Kidney epithelial cell (primary cell): ENCODE measurements around the gene RBBP5. TPM values are rescaled to one million over a fixed set of nuclear protein-coding genes. Genes with fewer than 3 reads are reported as not detected.

Source experiments
- DNase-seq: peaks from one replicate; pipeline ENCODE4 v3.0.0-alpha.2; 2010; ENCODE audit warnings: low read depth
- H3K27me3 ChIP-seq: 2 replicates; pipeline ENCODE4 v1.6.0; 2011; ENCODE audit warnings: low read length; ENCODE audit not compliant: control insufficient read depth, insufficient read depth
- H3K36me3 ChIP-seq: 2 replicates; pipeline ENCODE4 v1.5.1; 2011; ENCODE audit warnings: low read length; ENCODE audit not compliant: control insufficient read depth, insufficient read depth
- H3K4me3 ChIP-seq: 2 replicates; pipeline ENCODE4 v1.5.1; 2011; ENCODE audit warnings: low read depth, mild to moderate bottlenecking, control low read depth, low read length
- total RNA-seq: library from RNA; depleted of rRNA; stranded (reverse); fragments of >200 nt; gene quantifications from 2 replicates; pipeline ENCODE4 v1.2.3, GENCODE V29; 2015
- TF ChIP-seq, protein P1 (sequence below): IDR thresholded peaks from 2 replicates; pipeline ENCODE4 v1.5.1; 2011; ENCODE audit warnings: mild to moderate bottlenecking, moderate library complexity, low read length, control low read depth, inconsistent platforms; ENCODE audit not compliant: insufficient read depth, poor library complexity, severe bottlenecking

The RBBP5 gene
- total RNA-seq, 1 donor from 2014 or later, result 15.4 TPM

DNA sequence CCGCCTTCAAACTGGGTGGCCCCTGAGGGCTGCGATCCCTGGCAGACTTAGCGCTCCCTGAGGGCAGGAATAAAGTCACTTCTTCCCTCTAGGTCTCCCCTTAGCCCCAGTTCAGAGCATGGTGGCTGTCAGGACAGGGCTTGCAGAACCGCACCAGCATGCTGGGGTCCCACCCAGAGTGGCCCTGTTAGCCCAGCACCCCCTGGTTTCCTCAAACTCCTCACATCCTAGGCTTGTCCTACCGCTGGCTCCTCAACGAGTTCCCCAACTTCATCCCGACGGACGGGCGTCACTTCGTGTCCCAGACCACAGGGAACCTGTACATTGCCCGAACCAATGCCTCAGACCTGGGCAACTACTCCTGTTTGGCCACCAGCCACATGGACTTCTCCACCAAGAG, 62.9 kb downstream of the RBBP5 start:
- Histone ChIP-seq H3K4me3 (no peak overlapping the region), H3K27me3 (peaks cover 20% of the 10 kb centered on the region), H3K36me3 (no peaks in the 10 kb centered on the region)
- TF ChIP-seq, protein P1, sequence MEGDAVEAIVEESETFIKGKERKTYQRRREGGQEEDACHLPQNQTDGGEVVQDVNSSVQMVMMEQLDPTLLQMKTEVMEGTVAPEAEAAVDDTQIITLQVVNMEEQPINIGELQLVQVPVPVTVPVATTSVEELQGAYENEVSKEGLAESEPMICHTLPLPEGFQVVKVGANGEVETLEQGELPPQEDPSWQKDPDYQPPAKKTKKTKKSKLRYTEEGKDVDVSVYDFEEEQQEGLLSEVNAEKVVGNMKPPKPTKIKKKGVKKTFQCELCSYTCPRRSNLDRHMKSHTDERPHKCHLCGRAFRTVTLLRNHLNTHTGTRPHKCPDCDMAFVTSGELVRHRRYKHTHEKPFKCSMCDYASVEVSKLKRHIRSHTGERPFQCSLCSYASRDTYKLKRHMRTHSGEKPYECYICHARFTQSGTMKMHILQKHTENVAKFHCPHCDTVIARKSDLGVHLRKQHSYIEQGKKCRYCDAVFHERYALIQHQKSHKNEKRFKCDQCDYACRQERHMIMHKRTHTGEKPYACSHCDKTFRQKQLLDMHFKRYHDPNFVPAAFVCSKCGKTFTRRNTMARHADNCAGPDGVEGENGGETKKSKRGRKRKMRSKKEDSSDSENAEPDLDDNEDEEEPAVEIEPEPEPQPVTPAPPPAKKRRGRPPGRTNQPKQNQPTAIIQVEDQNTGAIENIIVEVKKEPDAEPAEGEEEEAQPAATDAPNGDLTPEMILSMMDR, result no peak
- no peak for DNase-seq

DNA sequence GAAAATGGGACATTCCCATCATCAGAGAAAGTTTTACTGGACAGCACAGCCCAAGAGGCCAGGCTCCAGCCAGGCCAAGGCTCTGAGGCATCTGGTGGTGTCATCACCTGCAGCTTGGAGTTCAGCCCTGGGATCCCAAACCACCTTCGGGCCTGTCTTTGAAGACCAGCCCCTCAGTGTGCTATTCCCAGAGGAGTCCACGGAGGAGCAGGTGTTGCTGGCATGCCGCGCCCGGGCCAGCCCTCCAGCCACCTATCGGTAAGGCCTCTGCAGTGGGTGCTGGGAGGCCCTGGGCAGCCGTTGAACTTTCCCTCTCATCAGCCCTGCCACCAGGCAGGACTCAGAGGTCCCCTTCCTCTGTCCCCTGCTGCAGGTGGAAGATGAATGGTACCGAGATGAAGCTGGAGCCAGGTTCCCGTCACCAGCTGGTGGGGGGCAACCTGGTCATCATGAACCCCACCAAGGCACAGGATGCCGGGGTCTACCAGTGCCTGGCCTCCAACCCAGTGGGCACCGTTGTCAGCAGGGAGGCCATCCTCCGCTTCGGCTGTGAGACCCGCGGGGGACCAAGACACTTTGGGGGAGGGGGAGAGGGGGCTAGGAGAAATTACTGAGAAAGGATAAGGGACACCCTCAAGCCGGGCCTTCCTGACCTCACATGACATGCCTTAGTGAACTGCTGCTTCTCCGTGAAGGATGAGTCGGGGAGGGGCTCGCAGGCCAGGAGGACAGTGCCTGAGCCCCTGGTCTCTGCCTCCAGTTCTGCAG, 63.8 kb downstream of the RBBP5 start:
- Histone ChIP-seq H3K4me3 (no peak overlapping the region), H3K36me3 (no peaks in the 10 kb centered on the region), H3K27me3 (peaks cover 20% of the 10 kb centered on the region)
- TF ChIP-seq, protein P1, result no peak
- no peak for DNase-seq

DNA sequence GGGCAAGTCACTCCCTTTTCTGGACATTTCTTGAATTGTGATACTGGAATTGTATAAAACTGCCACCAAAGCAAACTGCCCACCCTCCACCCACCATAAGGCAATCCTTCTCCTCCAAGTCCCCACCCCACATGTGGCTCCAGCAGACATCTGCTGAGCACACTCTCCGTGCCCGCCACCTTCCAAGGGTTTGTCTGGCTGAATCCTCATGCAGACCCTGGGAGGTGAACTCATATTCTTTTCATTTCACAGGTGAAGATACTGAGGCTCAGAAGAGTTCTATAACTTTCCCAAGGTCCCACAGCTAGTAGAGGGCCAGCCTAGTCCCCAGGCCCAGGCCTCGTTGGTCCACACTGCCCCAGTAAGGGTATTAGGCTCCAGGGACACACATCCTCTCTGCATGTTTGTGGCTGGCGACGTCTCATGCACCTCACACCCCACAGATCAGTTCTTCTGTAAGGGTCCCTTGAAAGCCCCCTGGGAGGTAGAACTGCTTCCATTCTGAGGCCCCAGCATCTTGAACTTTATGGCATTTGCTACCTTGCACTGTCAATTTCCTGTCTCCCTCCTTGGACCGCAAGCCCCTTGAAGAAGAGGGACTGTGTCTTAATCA, 64.7 kb downstream of the RBBP5 start:
- H3K27me3 ChIP-seq, result peaks cover 22% of the 10 kb centered on the region
- H3K36me3 ChIP-seq, result no peaks in the 10 kb centered on the region
- DNase-seq, result no peak
- TF ChIP-seq, protein P1, result no peak
- no peak overlapping the region for H3K4me3 ChIP-seq

DNA sequence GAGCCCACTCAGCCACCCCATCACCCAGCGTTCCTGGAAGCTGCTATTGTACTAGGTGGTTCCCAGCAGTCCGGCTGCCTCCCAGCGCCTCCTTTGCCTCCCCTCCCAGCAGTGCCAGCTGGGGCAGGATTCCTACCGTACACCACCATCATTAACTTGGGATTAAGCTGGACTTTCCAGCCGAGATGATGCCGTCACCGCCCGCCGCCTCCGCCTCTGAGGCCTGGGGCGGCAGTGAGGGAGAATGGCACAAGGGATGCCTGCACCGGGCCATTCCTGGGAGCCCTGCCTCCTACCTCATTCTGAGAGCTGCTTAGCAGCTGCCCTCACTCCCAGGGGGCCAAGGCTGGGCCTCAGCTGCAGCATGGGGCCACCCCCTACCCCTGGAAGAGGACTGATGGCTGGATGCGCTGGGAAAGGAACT, 65.6 kb downstream of the RBBP5 start:
- Histone ChIP-seq H3K36me3 (no peaks in the 10 kb centered on the region), H3K4me3 (no peak overlapping the region), H3K27me3 (peaks cover 21% of the 10 kb centered on the region)
- DNase-seq, result no peak
- TF ChIP-seq, protein P1, result no peak

DNA sequence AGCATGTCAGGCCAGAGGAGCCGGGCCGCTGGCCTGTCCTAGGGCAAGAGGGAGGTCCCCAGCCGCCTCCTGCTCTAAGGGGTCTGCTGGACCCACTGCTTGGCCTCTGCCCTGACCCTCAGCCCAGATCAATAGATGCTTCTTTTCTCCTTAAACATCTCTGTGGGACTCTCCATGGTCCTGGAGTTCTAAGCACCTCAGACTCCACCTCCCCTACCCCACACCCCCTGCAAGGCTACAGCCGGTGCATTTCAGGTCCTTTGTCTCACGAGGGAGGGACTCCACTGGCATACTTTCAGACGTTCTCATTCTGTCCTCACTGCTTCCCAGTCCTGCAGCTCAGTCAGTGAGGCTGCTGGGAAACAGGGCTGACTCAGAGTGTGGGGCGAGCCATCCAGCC, 67.8 kb downstream of the RBBP5 start:
- Histone ChIP-seq H3K27me3 (peaks cover 26% of the 10 kb centered on the region), H3K4me3 (no peak overlapping the region), H3K36me3 (no peaks in the 10 kb centered on the region)
- DNase-seq, result no peak
- TF ChIP-seq, protein P1, result no peak
